ENCODE measurements around the gene WASF2. TPM values are rescaled to one million over a fixed set of nuclear protein-coding genes. Genes with fewer than 3 reads are reported as not detected.

Gene WASF2
- total and polyA plus RNA-seq, 2 of the 13 experiments (the other 11 are each of a cell fraction or from before 2014, with no cell fraction given), result 10.4 to 27.7 TPM

- no peaks in the 10 kb centered on the region for H3K36me3 ChIP-seq (replicated peaks in 1 of 2; ENCODE audit: control insufficient read depth in 1 of 2, insufficient read depth in 2 of 2, low read length in 2 of 2)
- no peak overlapping the region for H3K9ac ChIP-seq (ENCODE audit: insufficient read depth, low read depth, low read length)
- H3K79me2 ChIP-seq (ENCODE audit: insufficient read depth, low read length), result peaks cover 68% of the 10 kb centered on the region
- H3K4me2 ChIP-seq (ENCODE audit: low read depth, low read length), result no peak overlapping the region
- ChIA-PET POLR2A (no interaction called here), CTCF (ENCODE audit: low intra/inter-chr PET ratio, low total read pairs) (no interaction called here)
- BruUV-seq (replicated peaks), result no TSS peak
- peaks cover 10% of the 10 kb centered on the region for H3K4me1 ChIP-seq (ENCODE audit: insufficient read depth, low read length)
- H3K27me3 ChIP-seq (ENCODE audit: control insufficient read depth in 1 of 2, insufficient read depth in 2 of 2, low read length in 2 of 2), result no peaks in the 10 kb centered on the region
- no peak overlapping the region for H2AFZ ChIP-seq (ENCODE audit: low read length)
- TF ChIP-seq NR3C1 (CRISPR knock-in tag; IDR thresholded peaks at IDR 0.05), result no peak
- TF ChIP-seq ZNF318 (CRISPR knock-in tag; IDR thresholded peaks at IDR 0.05), result no peak
- TF ChIP-seq TAF1 (CRISPR knock-in tag; IDR thresholded peaks at IDR 0.05), result no peak
- TF ChIP-seq ZBTB7B (CRISPR knock-in tag; IDR thresholded peaks at IDR 0.05), result no peak
- TF ChIP-seq ZNF703 (CRISPR knock-in tag; IDR thresholded peaks at IDR 0.05; ENCODE audit: borderline replicate concordance), result no peak
- TF ChIP-seq NPAS2 (CRISPR knock-in tag; IDR thresholded peaks at IDR 0.05; ENCODE audit: borderline replicate concordance), result no peak
- TF ChIP-seq KLF13 (CRISPR knock-in tag; IDR thresholded peaks at IDR 0.05), result no peak
- no peak for TF ChIP-seq KDM4B (CRISPR knock-in tag; IDR thresholded peaks at IDR 0.05)
- intact Hi-C loops (cut with micrococcal nuclease; ENCODE audit: unreplicated experiment) (no loop called here), in situ Hi-C loops (cut with HindIII; ENCODE audit: extremely low pct_ligation_motif_present, low pct_unique_long_range_greater_than_20kb) (no loop called here)
- 94% methylated on average over 2 of the region's 2 CpGs for WGBS (ENCODE audit: low lambda C conversion rate)
- H4K20me1 ChIP-seq (ENCODE audit: insufficient read depth, low read length), result peaks cover 16% of the 10 kb centered on the region; the same call in 1 of the 2 replicates
- no peak for DNase-seq (ENCODE audit: low spot score)
- H3K4me3 ChIP-seq (replicated peaks in 1 of 3; ENCODE audit: insufficient read depth in 1 of 3, low read depth in 2 of 3, low read length in 3 of 3), result no peak overlapping the region
- no peaks in the 10 kb centered on the region for H3K9me3 ChIP-seq (ENCODE audit: low read length)
- no peak overlapping the region for H3K27ac ChIP-seq (ENCODE audit: extremely low read length, insufficient read depth, low read length)
- ATAC-seq, result no peak
- no peak for FAIRE-seq
These were observed 6.3 kb downstream of the WASF2 start for GRCh38 chr1:27483659-27484058.
